ENCODE measurements around the gene IRF7.

The IRF7 gene

GRCh38 chr11:640021-640706 lies 24.4 kb upstream of the IRF7 start:
- no peak for DNase-seq (ENCODE audit: low spot score)

- DNase-seq (ENCODE audit: low spot score), result no peak
These were observed 23.7 kb upstream of the IRF7 start for GRCh38 chr11:639332-639955.

- DNase-seq (ENCODE audit: low spot score), result no peak
These were observed 23.0 kb upstream of the IRF7 start for GRCh38 chr11:638631-639331.

GRCh38 chr11:637593-638521 lies 22.1 kb upstream of the IRF7 start:
- DNase-seq (ENCODE audit: low spot score), result no peak

- DNase-seq (ENCODE audit: low spot score), result no peak
These were observed 21.5 kb upstream of the IRF7 start for GRCh38 chr11:637333-637592.

- DNase-seq (ENCODE audit: low spot score), result no peak
These were observed 21.0 kb upstream of the IRF7 start, which contains the start of gene DRD4 for GRCh38 chr11:636511-637332. TSS of gene DRD4 (plus strand) at chr11:637269. CDS start at chr11:637305, 36 bp downstream.

GRCh38 chr11:635945-636510 lies 20.3 kb upstream of the IRF7 start:
- no peak for DNase-seq (ENCODE audit: low spot score)

GRCh38 chr11:630871-631270 lies 15.1 kb upstream of the IRF7 start:
- DNase-seq (ENCODE audit: low spot score), result no peak

- DNase-seq (ENCODE audit: low spot score), result no peak
These were observed 13.5 kb upstream of the IRF7 start for GRCh38 chr11:629237-629583.

GRCh38 chr11:628056-628455 lies 12.3 kb upstream of the IRF7 start:
- no peak for DNase-seq (ENCODE audit: low spot score)

- no peak for DNase-seq (ENCODE audit: low spot score)
These were observed 11.5 kb upstream of the IRF7 start for GRCh38 chr11:627308-627576.

- no peak for DNase-seq (ENCODE audit: low spot score)
These were observed 10.9 kb upstream of the IRF7 start, which contains the start of gene SCT for GRCh38 chr11:626475-627307. TSS of gene SCT (minus strand) at chr11:627181. CDS start at chr11:627143, 38 bp downstream.

- no peak for DNase-seq (ENCODE audit: low spot score)
These were observed 10.0 kb upstream of the IRF7 start for GRCh38 chr11:625636-626268.

GRCh38 chr11:624705-625635 lies 9.2 kb upstream of the IRF7 start, which contains the start of gene CDHR5:
TSS of gene CDHR5 (minus strand) at chr11:624955. CDS start at chr11:624902, 53 bp downstream.
- no peak for DNase-seq (ENCODE audit: low spot score)

GRCh38 chr11:623999-624704 lies 8.4 kb upstream of the IRF7 start:
- DNase-seq (ENCODE audit: low spot score), result no peak

- no peak for DNase-seq (ENCODE audit: low spot score)
These were observed 7.7 kb upstream of the IRF7 start for GRCh38 chr11:623349-623869.

GRCh38 chr11:621838-622237 lies 6.1 kb upstream of the IRF7 start:
- DNase-seq (ENCODE audit: low spot score), result no peak
